ENCODE data around the gene REV3L.
"Not testable (repeated sequence)": the region's sequence is repeated elsewhere in the genome, so short reads cannot be mapped to it uniquely, and the experiment has no call there.

REV3L gene

DNA sequence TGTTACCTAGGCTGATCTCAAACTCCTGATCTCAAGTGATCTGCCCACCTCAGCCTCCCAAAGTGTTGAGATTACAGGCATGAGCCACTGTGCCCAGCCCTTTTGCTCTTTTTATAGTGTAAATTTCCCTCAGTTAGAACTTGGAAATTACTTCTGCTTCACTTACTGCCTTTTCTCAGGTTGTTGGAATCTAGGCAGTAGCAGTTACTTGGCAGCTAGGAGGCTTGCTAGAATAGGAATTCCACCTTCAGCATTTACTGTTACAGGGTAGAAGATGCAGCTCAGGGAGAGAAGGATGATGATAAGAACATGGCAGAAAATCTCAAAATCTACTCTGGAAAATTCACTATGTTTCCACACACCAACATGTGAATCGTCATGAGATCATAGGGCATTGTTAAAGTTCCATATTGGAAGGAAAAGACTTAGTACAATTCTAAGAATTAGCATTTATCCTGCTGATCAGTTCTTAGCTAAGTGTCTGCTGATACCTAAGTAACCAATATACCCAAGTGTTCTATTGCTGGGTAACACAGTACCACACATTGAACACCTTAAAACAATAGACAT, 213.5 kb downstream of the REV3L start:
- Histone ChIP-seq H3K4me1 (ENCODE audit: control insufficient read depth in 1 of 2, insufficient read depth in 2 of 2, low read length in 2 of 2) (no peaks in the 10 kb centered on the region), H3K27ac (ENCODE audit: low read length) (no peak overlapping the region), H3K27me3 (ENCODE audit: low read depth, low read length) (no peaks in the 10 kb centered on the region), H3K9me3 (ENCODE audit: control insufficient read depth in 1 of 2, low read length in 2 of 2) (peaks cover 0 to 7% of the 10 kb centered on the region in 2 donors), H3K4me3 (ENCODE audit: low read depth in 1 of 2, low read length in 2 of 2) (no peak overlapping the region), H3K36me3 (ENCODE audit: control insufficient read depth in 1 of 2, insufficient read depth in 2 of 2, low read length in 2 of 2) (peaks cover 14 to 45% of the 10 kb centered on the region in 2 donors)

DNA sequence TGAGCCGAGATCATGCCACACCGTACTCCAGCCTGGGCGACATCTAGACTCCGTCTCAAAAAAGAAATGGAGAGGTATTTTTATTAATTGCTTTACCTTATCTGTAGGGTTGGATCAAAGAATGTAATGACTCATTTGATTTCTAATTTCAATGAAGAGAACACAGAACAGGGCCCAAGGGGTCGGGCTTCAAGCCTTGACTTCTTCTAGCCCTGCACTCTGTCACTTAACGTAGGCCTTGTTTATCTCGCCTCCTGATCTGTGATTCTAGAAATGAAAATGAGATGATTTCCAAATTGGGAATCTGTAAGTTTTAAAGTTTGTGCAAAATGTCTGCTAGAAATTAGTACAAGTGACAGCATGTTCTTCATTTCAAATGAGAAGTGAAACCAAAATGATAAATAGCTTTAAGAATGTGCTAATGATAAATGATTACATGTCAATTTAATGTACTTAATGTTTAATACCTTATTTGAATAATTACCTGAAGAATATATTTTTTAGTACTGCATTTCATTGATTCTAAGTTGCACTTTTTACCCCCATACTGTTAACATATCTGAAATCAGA, 215.2 kb downstream of the REV3L start:
- H3K9me3 ChIP-seq (ENCODE audit: control insufficient read depth in 1 of 2, low read length in 2 of 2), result no peaks in the 10 kb centered on the region
- H3K27me3 ChIP-seq (ENCODE audit: low read depth, low read length), result no peaks in the 10 kb centered on the region
- peaks cover 14 to 28% of the 10 kb centered on the region in 2 donors for H3K36me3 ChIP-seq (ENCODE audit: control insufficient read depth in 1 of 2, insufficient read depth in 2 of 2, low read length in 2 of 2)
- H3K27ac ChIP-seq (ENCODE audit: low read length), result no peak overlapping the region
- no peak overlapping the region for H3K4me3 ChIP-seq (ENCODE audit: low read depth in 1 of 2, low read length in 2 of 2)
- no peaks in the 10 kb centered on the region for H3K4me1 ChIP-seq (ENCODE audit: control insufficient read depth in 1 of 2, insufficient read depth in 2 of 2, low read length in 2 of 2)

DNA sequence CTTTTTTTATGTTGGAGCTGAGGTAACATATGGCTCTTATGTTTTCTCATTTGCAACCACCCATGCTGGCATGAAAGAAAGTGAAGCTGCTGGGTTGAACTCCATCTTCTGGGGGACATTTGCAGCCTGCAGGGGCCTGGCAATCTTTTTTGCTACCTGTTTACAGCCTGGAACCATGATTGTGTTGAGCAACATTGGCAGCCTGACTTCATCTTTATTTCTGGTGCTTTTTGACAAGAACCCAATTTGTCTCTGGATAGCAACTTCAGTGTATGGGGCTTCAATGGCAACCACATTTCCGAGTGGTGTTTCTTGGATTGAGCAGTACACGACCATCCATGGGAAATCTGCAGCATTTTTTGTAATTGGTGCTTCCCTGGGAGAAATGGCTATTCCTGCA, 216.7 kb downstream of the REV3L start:
- Histone ChIP-seq H3K27ac (ENCODE audit: low read length) (no peak overlapping the region), H3K9me3 (ENCODE audit: control insufficient read depth in 1 of 2, low read length in 2 of 2) (no peaks in the 10 kb centered on the region), H3K4me1 (ENCODE audit: control insufficient read depth in 1 of 2, insufficient read depth in 2 of 2, low read length in 2 of 2) (peaks cover 0 to 10% of the 10 kb centered on the region in 2 donors), H3K36me3 (ENCODE audit: control insufficient read depth in 1 of 2, insufficient read depth in 2 of 2, low read length in 2 of 2) (peaks cover 14 to 28% of the 10 kb centered on the region in 2 donors), H3K4me3 (ENCODE audit: low read depth in 1 of 2, low read length in 2 of 2) (no peak overlapping the region), H3K27me3 (ENCODE audit: low read depth, low read length) (no peaks in the 10 kb centered on the region)

DNA sequence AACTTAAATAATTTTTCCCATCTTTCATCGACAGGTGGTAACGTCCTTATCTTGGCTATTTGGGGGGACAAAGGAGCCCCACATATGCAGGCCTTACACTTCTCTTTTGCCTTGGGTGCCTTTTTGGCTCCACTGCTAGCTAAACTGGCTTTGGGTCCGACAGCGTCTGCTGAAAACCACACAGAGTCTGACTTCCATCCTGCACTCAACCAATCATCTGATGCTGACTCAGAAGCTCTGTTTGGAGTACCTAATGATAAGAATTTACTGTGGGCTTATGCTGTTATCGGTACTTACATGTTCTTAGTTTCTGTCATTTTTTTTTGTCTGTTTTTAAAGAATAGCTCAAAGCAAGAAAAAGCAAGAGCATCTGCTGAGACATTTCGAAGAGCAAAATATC, 217.2 kb downstream of the REV3L start:
- Histone ChIP-seq H3K36me3 (ENCODE audit: control insufficient read depth in 1 of 2, insufficient read depth in 2 of 2, low read length in 2 of 2) (peaks cover 14 to 28% of the 10 kb centered on the region in 2 donors), H3K4me1 (ENCODE audit: control insufficient read depth in 1 of 2, insufficient read depth in 2 of 2, low read length in 2 of 2) (peaks cover 0 to 14% of the 10 kb centered on the region in 2 donors), H3K4me3 (ENCODE audit: low read depth in 1 of 2, low read length in 2 of 2) (no peak overlapping the region), H3K27me3 (ENCODE audit: low read depth, low read length) (no peaks in the 10 kb centered on the region), H3K9me3 (ENCODE audit: control insufficient read depth in 1 of 2, low read length in 2 of 2) (no peaks in the 10 kb centered on the region), H3K27ac (ENCODE audit: low read length) (no peak overlapping the region)

DNA sequence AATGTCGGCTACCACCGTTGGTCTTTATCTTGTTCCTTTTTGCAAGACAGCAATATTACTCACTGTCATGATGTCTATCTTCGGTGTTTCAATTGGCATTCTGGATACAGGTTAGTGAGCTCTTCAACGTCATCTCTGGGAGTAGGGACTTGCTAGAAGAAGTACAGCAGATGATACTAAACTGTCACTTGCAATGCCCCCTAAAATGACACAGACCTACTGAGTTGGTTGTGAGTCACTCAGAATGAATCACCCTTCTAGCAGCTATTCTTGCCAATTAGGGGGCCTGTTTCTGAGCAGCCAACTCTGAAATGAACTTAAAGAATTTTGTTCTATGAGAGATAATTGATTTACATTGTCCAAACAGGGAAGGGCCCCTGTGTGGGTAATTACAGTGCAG, 219.2 kb downstream of the REV3L start:
- Histone ChIP-seq H3K36me3 (ENCODE audit: control insufficient read depth in 1 of 2, insufficient read depth in 2 of 2, low read length in 2 of 2) (peaks cover 14 to 23% of the 10 kb centered on the region in 2 donors), H3K4me3 (ENCODE audit: low read depth in 1 of 2, low read length in 2 of 2) (no peak overlapping the region), H3K9me3 (ENCODE audit: control insufficient read depth in 1 of 2, low read length in 2 of 2) (no peaks in the 10 kb centered on the region), H3K27me3 (ENCODE audit: low read depth, low read length) (no peaks in the 10 kb centered on the region), H3K27ac (ENCODE audit: low read length) (no peak overlapping the region), H3K4me1 (ENCODE audit: control insufficient read depth in 1 of 2, insufficient read depth in 2 of 2, low read length in 2 of 2) (peaks cover 0 to 27% of the 10 kb centered on the region in 2 donors)

DNA sequence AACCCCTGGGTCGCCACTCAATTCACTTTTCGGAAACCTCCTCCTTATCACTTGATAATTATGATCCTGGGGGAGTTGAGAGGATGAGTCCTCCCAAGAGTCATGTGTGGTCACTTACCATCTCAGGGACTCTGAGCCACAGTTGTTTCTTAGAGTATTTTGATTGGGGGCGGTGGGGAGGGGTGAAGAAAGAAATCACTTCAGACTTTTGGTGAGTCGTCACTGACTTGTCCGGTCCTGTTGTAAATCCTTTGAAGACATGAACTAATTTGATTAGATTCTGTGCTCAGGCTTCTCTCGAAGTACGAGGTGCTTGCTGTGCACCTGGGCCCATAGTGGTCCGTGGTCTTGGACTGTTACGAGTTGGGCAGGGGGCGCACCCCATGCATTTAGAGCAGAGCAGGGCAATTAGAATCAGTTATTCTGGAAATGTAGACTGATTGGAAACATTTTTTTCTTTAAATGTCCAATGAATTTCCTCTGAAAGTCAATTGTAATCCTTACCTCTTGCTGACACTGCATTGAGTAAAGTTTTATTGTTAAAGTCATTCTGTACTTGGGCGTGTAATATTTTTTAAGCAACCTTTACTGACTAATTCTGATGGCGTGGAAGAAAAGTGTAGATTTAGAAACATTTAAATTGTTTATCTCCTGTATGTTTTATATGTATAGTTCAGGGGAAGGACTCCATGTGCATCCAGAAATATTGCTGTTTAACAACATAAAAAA, 222.3 kb downstream of the REV3L start:
- H3K36me3 ChIP-seq (ENCODE audit: control insufficient read depth in 1 of 2, insufficient read depth in 2 of 2, low read length in 2 of 2), result peaks cover 0 to 7% of the 10 kb centered on the region in 2 donors
- no peaks in the 10 kb centered on the region for H3K9me3 ChIP-seq (ENCODE audit: control insufficient read depth in 1 of 2, low read length in 2 of 2)
- no peak overlapping the region for H3K27ac ChIP-seq (ENCODE audit: low read length)
- no peaks in the 10 kb centered on the region for H3K27me3 ChIP-seq (ENCODE audit: low read depth, low read length)
- H3K4me1 ChIP-seq (ENCODE audit: control insufficient read depth in 1 of 2, insufficient read depth in 2 of 2, low read length in 2 of 2), result peaks cover 0 to 27% of the 10 kb centered on the region in 2 donors
- peak overlapping the region; percentile 46 to 94 for H3K4me3 ChIP-seq (ENCODE audit: low read depth in 1 of 2, low read length in 2 of 2)

DNA sequence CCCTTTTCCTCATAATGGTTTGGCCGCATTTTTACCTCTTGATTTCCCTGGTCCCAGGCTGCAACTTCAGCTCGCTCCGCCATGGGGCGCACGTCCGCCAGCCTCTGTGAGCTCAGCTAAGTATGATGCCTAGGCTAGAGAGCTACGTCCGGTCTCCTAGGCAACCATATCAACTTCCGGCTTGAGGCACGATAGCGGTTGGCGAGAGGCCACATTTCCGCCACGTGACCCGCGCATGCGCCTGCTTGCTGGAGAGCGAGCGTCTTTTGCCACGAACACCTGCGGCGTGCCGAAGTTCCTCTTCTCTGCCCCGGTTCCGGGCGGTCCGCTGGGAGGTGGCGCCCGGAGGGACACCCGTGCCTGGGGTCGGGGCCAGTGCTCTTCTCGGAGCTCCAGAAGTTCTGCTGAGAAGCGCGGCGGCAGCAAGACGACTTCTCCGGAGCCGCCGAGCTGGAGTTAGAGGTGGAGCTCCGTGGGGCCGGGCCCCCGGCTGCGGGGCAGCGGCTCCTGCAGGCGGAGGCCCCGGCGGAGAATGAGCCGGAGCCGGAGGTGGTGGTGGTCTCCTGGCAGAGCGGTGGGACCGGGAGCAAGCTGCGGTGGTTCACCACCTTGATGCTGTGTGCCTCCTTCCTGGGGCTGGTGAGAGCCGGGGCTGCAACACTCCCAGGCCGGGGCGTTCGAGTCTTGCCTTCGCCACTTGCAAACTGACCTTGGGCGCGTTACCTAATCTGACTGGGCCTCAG, 223.8 kb downstream of the REV3L start:
- Histone ChIP-seq H3K4me3 (ENCODE audit: low read depth in 1 of 2, low read length in 2 of 2) (peak overlapping the region; percentile 77 to 94), H3K36me3 (ENCODE audit: control insufficient read depth in 1 of 2, insufficient read depth in 2 of 2, low read length in 2 of 2) (no peaks in the 10 kb centered on the region), H3K27ac (ENCODE audit: low read length) (peak overlapping the region; percentile 74), H3K4me1 (ENCODE audit: control insufficient read depth in 1 of 2, insufficient read depth in 2 of 2, low read length in 2 of 2) (peaks cover 0 to 27% of the 10 kb centered on the region in 2 donors), H3K27me3 (ENCODE audit: low read depth, low read length) (no peaks in the 10 kb centered on the region), H3K9me3 (ENCODE audit: control insufficient read depth in 1 of 2, low read length in 2 of 2) (no peaks in the 10 kb centered on the region)

DNA sequence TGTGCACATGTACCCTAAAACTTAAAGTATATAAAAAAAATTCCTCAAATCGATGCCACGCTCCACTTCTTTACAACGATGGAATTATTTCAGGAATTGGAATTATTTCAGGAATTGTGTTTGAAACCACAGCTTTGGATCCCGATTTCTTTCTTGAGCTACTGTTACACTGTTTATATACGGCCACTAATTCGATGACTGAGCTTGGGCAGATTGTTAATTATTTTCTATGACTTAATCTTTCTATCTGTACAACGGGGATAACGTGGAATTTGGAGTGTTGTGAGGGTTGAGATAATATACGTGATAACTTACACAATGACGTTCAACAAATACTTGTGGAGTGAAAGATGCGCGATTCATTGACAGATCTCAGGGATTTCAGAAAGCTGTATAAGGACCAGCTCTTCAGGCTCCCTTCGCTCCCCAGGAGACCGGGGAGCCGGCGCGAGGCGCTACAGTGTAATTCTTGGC, 224.4 kb downstream of the REV3L start:
- Histone ChIP-seq H3K36me3 (ENCODE audit: control insufficient read depth in 1 of 2, insufficient read depth in 2 of 2, low read length in 2 of 2) (no peaks in the 10 kb centered on the region), H3K27ac (ENCODE audit: low read length) (peak overlapping the region; percentile 45), H3K4me3 (ENCODE audit: low read depth in 1 of 2, low read length in 2 of 2) (peak overlapping the region; percentile 77 to 94), H3K27me3 (ENCODE audit: low read depth, low read length) (no peaks in the 10 kb centered on the region), H3K4me1 (ENCODE audit: control insufficient read depth in 1 of 2, insufficient read depth in 2 of 2, low read length in 2 of 2) (peaks cover 0 to 27% of the 10 kb centered on the region in 2 donors), H3K9me3 (ENCODE audit: control insufficient read depth in 1 of 2, low read length in 2 of 2) (no peaks in the 10 kb centered on the region)

DNA sequence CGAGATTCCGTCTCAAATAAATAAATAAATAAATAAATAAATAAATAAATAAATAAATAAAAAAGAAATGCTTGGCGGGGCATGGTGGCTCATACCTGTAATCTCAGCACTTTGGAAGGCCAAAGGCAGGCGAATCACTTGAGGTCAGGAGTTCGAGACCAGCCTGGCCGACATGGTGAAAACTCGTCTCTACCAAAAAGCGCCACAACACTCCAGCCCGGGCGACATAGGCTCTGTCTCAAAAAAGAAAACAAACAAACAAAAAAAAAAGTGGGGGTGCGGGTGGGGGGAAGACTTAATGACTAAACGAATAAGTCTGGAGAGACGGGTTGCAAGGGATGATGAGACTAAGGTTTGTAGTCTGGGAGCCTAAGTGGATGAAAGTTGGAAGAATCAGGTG, 225.0 kb downstream of the REV3L start:
- Histone ChIP-seq H3K4me1 (ENCODE audit: control insufficient read depth in 1 of 2, insufficient read depth in 2 of 2, low read length in 2 of 2) (peaks cover 0 to 27% of the 10 kb centered on the region in 2 donors), H3K9me3 (ENCODE audit: control insufficient read depth in 1 of 2, low read length in 2 of 2) (no peaks in the 10 kb centered on the region), H3K4me3 (ENCODE audit: low read depth in 1 of 2, low read length in 2 of 2) (no peak overlapping the region), H3K36me3 (ENCODE audit: control insufficient read depth in 1 of 2, insufficient read depth in 2 of 2, low read length in 2 of 2) (no peaks in the 10 kb centered on the region), H3K27me3 (ENCODE audit: low read depth, low read length) (no peaks in the 10 kb centered on the region), H3K27ac (ENCODE audit: low read length) (no peak overlapping the region)

DNA sequence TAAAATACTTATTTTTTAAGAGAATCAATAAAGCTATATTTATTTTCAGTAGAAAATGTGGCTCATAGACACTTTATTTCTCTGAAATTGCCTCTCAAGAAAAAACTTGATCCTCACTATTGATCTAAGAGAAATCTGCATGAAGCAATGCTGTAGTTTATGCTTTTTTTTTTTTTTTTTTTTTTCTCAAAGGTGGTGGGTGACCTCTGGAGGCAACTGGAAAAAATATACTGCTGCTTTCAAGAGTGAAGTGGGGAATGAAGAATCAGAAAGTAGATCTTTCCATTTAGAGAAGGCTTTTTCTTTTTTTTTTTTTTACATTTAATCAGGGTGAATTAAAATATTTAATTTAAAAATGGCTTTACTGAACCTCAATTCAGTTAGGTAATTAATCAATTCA, 226.4 kb downstream of the REV3L start:
- Histone ChIP-seq H3K27ac (ENCODE audit: low read length) (no peak overlapping the region), H3K27me3 (ENCODE audit: low read depth, low read length) (no peaks in the 10 kb centered on the region), H3K4me3 (ENCODE audit: low read depth in 1 of 2, low read length in 2 of 2) (no peak overlapping the region), H3K4me1 (ENCODE audit: control insufficient read depth in 1 of 2, insufficient read depth in 2 of 2, low read length in 2 of 2) (peaks cover 0 to 21% of the 10 kb centered on the region in 2 donors), H3K9me3 (ENCODE audit: control insufficient read depth in 1 of 2, low read length in 2 of 2) (no peaks in the 10 kb centered on the region), H3K36me3 (ENCODE audit: control insufficient read depth in 1 of 2, insufficient read depth in 2 of 2, low read length in 2 of 2) (no peaks in the 10 kb centered on the region)

DNA sequence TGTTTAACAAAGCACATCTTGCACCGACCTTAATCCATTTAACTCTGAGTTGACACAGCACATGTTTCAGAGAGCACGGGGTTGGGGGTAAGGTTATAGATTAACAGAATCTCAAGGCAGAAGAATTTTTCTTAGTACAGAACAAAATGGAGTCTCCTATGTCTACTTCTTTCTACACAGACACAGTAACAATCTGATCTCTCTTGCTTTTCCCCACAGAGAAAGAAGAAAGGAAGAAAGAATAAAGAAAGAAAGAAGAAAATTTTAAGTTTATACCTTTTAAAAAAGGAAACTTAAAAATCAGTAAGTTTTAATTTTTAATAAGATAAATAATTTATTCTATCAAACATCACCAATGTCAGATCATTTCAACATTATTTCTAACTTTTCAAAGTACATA, 227.2 kb downstream of the REV3L start:
- H3K4me3 ChIP-seq (ENCODE audit: low read depth in 1 of 2, low read length in 2 of 2); H3K27me3 ChIP-seq (ENCODE audit: low read depth, low read length); H3K36me3 ChIP-seq (ENCODE audit: control insufficient read depth in 1 of 2, insufficient read depth in 2 of 2, low read length in 2 of 2); H3K9me3 ChIP-seq (ENCODE audit: control insufficient read depth in 1 of 2, low read length in 2 of 2); H3K27ac ChIP-seq (ENCODE audit: low read length): not testable (repeated sequence)
- peaks cover 0 to 13% of the 10 kb centered on the region in 2 donors for H3K4me1 ChIP-seq (ENCODE audit: control insufficient read depth in 1 of 2, insufficient read depth in 2 of 2, low read length in 2 of 2)
